Left ventricle myocardium inferior (tissue), 1 donor: ENCODE measurements around the gene AP4B1. TPM values are rescaled to one million over a fixed set of nuclear protein-coding genes. Genes with fewer than 3 reads are reported as not detected.

Source experiments
- DNase-seq: peaks from one replicate; pipeline ENCODE4 v3.0.0-alpha.2; 2020
- H3K27ac ChIP-seq: fragments of 200-600 bp; replicated peaks from 2 replicates; pipeline ENCODE4 v1.8.0; 2021
- H3K27me3 ChIP-seq: fragments of 200-600 bp; 2 replicates; pipeline ENCODE4 v1.8.0; 2021; ENCODE audit warnings: low read depth
- H3K36me3 ChIP-seq: fragments of 200-600 bp; 2 replicates; pipeline ENCODE4 v1.8.0; 2021
- H3K4me1 ChIP-seq: fragments of 200-600 bp; 2 replicates; pipeline ENCODE4 v1.8.0; 2021
- H3K4me3 ChIP-seq: fragments of 200-600 bp; 2 replicates; pipeline ENCODE4 v1.8.0; 2021; ENCODE audit warnings: mild to moderate bottlenecking, moderate library complexity
- H3K9me3 ChIP-seq: fragments of 200-600 bp; replicated peaks from 2 replicates; pipeline ENCODE4 v1.8.0; 2021
- intact Hi-C: fragments of 100-400 bp; cut with micrococcal nuclease; formaldehyde crosslinking; loops from one replicate; pipeline ENCODE4 v1.11.0; 2022
- total RNA-seq: library from RNA; stranded (reverse); fragmentation: NEBNext Ultra II Directional; extraction: Animal tissue kit (Norgen Biotek cat#: 25700); gene quantifications from one replicate; pipeline ENCODE4 v1.2.1, GENCODE V29; 2021
- TF ChIP-seq, protein P1 (sequence below): fragments of 200-600 bp; IDR thresholded peaks from 2 replicates; pipeline ENCODE4 v1.8.0; 2021; ENCODE audit warnings: antibody characterized with exemption, mild to moderate bottlenecking, borderline replicate concordance
- donor health status: DM: no; HTN: yes; CAD: no; lungs with severe emphysema.

The AP4B1 gene
- total RNA-seq, 1 donor from 2014 or later = 11.8 TPM

DNA sequence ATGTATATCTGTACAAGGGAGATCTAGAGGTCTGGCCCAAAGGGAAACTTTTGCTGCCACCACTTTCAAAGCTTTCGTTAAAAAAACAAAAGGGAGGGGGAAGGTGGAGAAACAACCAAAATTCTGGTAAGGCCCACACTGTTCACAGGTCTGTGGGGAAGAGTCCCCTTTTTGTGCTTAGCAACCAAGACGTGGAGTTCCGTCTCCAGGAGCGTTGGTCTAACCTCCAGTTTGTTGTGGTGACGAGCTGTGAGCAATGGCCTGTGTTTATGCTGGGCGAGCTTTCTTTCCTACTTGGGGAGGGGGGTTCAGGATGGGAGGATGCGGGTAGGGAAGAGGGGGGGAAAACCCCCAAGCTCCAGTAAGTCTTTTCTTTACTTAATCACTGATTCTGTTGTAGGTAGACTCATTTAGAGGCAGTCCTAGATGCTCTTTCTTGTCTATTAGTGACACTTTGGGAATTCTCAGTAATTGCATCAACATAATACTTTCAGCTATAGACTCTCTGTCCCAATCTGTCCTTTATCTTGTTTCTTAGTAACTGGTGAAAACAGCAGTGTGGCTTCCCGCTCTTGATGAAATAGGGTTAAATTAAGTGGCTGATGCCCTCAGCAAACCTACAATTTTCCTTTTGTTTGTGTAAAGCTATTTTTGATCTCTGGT lies 26.0 kb upstream of the AP4B1 start:
- Histone ChIP-seq H3K36me3 (no peaks in the 10 kb centered on the region), H3K27me3 (no peaks in the 10 kb centered on the region), H3K27ac (peak overlapping the region; percentile 97), H3K9me3 (no peaks in the 10 kb centered on the region), H3K4me1 (peaks cover 72% of the 10 kb centered on the region), H3K4me3 (peak overlapping the region; percentile 96)
- TF ChIP-seq, protein P1, sequence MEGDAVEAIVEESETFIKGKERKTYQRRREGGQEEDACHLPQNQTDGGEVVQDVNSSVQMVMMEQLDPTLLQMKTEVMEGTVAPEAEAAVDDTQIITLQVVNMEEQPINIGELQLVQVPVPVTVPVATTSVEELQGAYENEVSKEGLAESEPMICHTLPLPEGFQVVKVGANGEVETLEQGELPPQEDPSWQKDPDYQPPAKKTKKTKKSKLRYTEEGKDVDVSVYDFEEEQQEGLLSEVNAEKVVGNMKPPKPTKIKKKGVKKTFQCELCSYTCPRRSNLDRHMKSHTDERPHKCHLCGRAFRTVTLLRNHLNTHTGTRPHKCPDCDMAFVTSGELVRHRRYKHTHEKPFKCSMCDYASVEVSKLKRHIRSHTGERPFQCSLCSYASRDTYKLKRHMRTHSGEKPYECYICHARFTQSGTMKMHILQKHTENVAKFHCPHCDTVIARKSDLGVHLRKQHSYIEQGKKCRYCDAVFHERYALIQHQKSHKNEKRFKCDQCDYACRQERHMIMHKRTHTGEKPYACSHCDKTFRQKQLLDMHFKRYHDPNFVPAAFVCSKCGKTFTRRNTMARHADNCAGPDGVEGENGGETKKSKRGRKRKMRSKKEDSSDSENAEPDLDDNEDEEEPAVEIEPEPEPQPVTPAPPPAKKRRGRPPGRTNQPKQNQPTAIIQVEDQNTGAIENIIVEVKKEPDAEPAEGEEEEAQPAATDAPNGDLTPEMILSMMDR = no peak
- no peak for DNase-seq
- intact Hi-C loops = loop anchor here (2.0 kb wide), 1 partner anchor 26 kb away; the partner anchor contains the start of genes AP4B1 and DCLRE1B

DNA sequence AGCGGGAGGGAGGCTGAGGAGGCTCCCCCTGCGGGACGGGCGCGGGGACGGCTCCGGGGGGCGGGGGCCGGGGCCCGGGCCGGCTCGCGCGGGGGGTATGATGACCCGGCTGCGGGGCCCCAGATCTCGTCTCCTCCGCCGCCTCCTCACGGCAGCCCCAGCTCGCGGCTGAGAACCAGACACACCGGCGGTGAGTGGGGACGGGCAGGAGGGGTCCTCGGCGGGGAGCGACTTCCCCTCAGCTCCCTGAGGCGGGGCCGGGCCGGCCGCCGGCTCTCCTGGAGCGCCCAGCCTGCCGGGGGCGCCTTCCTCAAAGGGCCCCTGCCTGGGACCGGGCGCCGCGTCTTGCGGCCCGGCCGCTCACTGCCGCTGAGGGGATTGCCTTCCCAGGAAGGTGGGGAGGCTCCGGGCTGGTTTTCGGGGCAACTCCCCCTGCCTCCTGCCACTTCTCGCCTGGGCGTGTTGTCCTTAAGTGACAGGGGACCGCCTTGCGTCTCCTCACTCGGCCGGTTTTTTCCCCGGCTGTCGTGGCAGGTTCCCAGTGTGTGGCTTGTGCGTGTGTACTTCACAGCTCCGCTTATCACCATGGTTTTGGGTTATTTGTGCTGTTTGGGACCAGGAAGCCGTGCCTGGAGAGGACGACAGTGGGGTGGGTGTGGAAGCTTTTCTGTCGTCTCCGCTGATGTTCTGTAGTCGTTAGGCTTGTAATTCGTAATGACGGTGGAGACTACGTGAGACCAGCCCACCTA lies 25.3 kb upstream of the AP4B1 start:
- no peaks in the 10 kb centered on the region for H3K9me3 ChIP-seq
- peaks cover 72% of the 10 kb centered on the region for H3K4me1 ChIP-seq
- TF ChIP-seq, protein P1 = no peak
- no peaks in the 10 kb centered on the region for H3K36me3 ChIP-seq
- peak overlapping the region; percentile 96 for H3K4me3 ChIP-seq
- peak overlapping the region; percentile 97 for H3K27ac ChIP-seq
- intact Hi-C loops = loop anchor here (2.0 kb wide), 1 partner anchor 25 kb away; the partner anchor contains the start of genes AP4B1 and DCLRE1B
- no peaks in the 10 kb centered on the region for H3K27me3 ChIP-seq
- peak; percentile 31 for DNase-seq

DNA sequence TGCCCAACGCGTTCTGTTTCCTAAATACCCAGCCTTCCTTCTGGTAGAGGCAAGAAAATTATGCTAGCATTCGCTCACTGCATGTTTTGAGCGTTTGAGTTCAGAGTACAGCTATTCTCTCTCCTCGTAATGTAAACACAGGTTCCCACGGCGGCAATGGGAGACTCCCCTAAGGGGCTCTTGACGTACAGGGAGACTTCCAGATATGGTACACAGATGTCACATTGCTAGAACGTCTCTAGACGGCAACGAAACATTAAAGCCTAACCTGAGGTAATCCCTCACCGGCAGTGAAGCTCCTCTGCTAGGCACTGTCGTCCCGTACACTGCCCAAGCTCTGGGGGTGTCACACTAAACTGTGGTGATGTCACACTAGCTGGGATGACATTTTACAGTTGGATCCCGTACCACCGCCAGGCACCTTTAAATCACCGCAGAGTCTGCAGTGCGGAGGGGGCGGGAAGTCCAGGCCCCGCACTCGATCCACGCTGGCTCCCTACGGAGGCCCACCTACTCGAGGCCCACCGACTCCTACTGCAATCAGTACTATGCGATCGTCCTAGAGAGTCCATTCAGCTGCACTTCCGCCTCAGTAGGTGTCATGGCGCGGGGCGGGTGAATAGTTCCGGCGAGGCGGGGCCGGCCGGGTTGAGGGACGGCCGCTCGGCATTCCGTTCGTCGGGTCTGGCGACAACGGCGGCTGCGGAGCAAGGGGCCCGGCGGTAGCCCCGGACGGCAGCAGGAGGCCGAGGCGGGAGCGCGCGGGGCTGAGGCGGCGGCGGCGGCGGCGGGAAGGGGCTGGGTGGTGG lies 24.5 kb upstream of the AP4B1 start, which contains the start of gene HIPK1:
Gene HIPK1 (plus strand): TSS at position 384 of the 809 bp plus-strand sequence.
- DNase-seq = peak; percentile 94
- Histone ChIP-seq H3K36me3 (no peaks in the 10 kb centered on the region), H3K27me3 (no peaks in the 10 kb centered on the region), H3K4me3 (peak within 1 kb of the TSS; percentile 96), H3K4me1 (peaks cover 64% of the 10 kb centered on the region), H3K27ac (peak within 1 kb of the TSS; percentile 97), H3K9me3 (no peaks in the 10 kb centered on the region)
- TF ChIP-seq, protein P1 = peak; percentile 8
- intact Hi-C loops = no loop called here

- Histone ChIP-seq H3K36me3 (no peaks in the 10 kb centered on the region), H3K27ac (peak overlapping the region; percentile 97), H3K27me3 (no peaks in the 10 kb centered on the region), H3K9me3 (no peaks in the 10 kb centered on the region), H3K4me1 (peaks cover 56% of the 10 kb centered on the region), H3K4me3 (peak overlapping the region; percentile 96)
- intact Hi-C loops = no loop called here
- no peak for DNase-seq
- TF ChIP-seq, protein P1 = no peak
These were observed 23.8 kb upstream of the AP4B1 start for GRCh38 chr1:113928187-113928930.

DNA sequence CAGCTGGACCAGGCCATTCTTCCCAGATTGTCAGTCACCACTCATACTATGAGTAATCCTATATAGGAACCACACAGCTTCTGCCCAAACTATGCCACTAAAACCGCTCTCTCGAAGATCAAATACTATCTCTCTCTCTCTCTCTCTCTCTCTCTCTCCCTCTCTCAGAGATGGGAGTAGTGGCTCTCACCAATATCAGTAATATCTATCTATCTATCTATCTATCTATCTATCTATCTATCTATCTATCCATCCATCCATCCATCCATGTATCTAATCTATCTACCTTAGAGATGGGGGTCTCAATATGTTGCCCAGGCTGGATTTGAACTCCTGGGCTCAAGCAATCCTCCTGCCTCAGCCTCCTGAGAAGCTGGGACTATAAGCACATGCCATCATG lies 19.9 kb upstream of the AP4B1 start:
- H3K27me3 ChIP-seq = no peaks in the 10 kb centered on the region
- intact Hi-C loops = no loop called here
- no peaks in the 10 kb centered on the region for H3K36me3 ChIP-seq
- H3K4me3 ChIP-seq = no peak overlapping the region
- H3K4me1 ChIP-seq = peaks cover 18% of the 10 kb centered on the region
- no peak for DNase-seq
- TF ChIP-seq, protein P1 = no peak
- no peak overlapping the region for H3K27ac ChIP-seq
- H3K9me3 ChIP-seq = no peaks in the 10 kb centered on the region
